WTC11 (cell line): ENCODE measurements around the gene DOCK7.

Source experiments
- CBFB ChIP-seq: sonication (generic); formaldehyde crosslinking; IDR thresholded peaks from 2 replicates; pipeline ENCODE4 v1.8.1; 2022; ENCODE audit warnings: mild to moderate bottlenecking, low read depth, missing genetic modification reagents
- E2F5 ChIP-seq: sonication (generic); formaldehyde crosslinking; IDR thresholded peaks from 2 replicates; pipeline ENCODE4 v1.8.1; 2022; ENCODE audit warnings: mild to moderate bottlenecking, moderate library complexity, missing genetic modification reagents
- NR3C1 ChIP-seq: sonication (generic); formaldehyde crosslinking; conservative IDR thresholded peaks from 2 replicates; pipeline ENCODE4 v1.8.1; 2023; ENCODE audit warnings: low read depth, mild to moderate bottlenecking, missing genetic modification reagents
- TEAD4 ChIP-seq: sonication (generic); formaldehyde crosslinking; IDR thresholded peaks from 2 replicates; pipeline ENCODE4 v1.8.0; 2022; ENCODE audit warnings: mild to moderate bottlenecking, missing genetic modification reagents
- TF ChIP-seq, protein P1 (sequence below): fragments of 200-600 bp; IDR thresholded peaks from 2 replicates; pipeline ENCODE4 v1.8.0; 2022; ENCODE audit warnings: antibody characterized with exemption

GRCh38 chr1:62728963-62729362 lies 40.8 kb upstream of the DOCK7 start:
- no peak for TF ChIP-seq NR3C1 (CRISPR knock-in tag)
- TF ChIP-seq CBFB (CRISPR knock-in tag), result no peak
- TF ChIP-seq, protein P1, sequence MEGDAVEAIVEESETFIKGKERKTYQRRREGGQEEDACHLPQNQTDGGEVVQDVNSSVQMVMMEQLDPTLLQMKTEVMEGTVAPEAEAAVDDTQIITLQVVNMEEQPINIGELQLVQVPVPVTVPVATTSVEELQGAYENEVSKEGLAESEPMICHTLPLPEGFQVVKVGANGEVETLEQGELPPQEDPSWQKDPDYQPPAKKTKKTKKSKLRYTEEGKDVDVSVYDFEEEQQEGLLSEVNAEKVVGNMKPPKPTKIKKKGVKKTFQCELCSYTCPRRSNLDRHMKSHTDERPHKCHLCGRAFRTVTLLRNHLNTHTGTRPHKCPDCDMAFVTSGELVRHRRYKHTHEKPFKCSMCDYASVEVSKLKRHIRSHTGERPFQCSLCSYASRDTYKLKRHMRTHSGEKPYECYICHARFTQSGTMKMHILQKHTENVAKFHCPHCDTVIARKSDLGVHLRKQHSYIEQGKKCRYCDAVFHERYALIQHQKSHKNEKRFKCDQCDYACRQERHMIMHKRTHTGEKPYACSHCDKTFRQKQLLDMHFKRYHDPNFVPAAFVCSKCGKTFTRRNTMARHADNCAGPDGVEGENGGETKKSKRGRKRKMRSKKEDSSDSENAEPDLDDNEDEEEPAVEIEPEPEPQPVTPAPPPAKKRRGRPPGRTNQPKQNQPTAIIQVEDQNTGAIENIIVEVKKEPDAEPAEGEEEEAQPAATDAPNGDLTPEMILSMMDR, result no peak
- TF ChIP-seq TEAD4 (CRISPR knock-in tag), result no peak
- no peak for TF ChIP-seq E2F5 (CRISPR knock-in tag)
